SK-N-SH treated with all-trans-retinoic acid at 6 μM for 48 hours (cell line): ENCODE measurements around the gene OR51B4.

Experiments
- ATAC-seq: fragments of 200-7000 bp; cut with Tn5 transposase; 3 replicates; pipeline ENCODE4 v1.9.1; 2020; ENCODE audit warnings: mild to moderate bottlenecking, moderate library complexity
- ARNTL ChIP-seq: fragments of 450-650 bp; formaldehyde crosslinking; IDR thresholded peaks from 2 replicates; pipeline ENCODE4 v1.5.0; 2020; ENCODE audit warnings: low read depth, mild to moderate bottlenecking, moderate library complexity, borderline replicate concordance
- BACH2 ChIP-seq: fragments of 250-450 bp; sonication (Bioruptor Pico); IDR thresholded peaks from 2 replicates; pipeline ENCODE4 v1.9.0; 2021; ENCODE audit warnings: mild to moderate bottlenecking, borderline replicate concordance
- CREB5 ChIP-seq: fragments of 250-450 bp; sonication (Bioruptor Pico); IDR thresholded peaks from 2 replicates; pipeline ENCODE4 v1.5.1; 2020; ENCODE audit warnings: low read depth, mild to moderate bottlenecking, moderate library complexity
- CSDC2 ChIP-seq: fragments of 250-450 bp; sonication (Bioruptor Pico); IDR thresholded peaks from 2 replicates; pipeline ENCODE4 v1.5.0; 2020; ENCODE audit warnings: mild to moderate bottlenecking, moderate library complexity
- CSRNP3 ChIP-seq: fragments of 250-450 bp; sonication (Bioruptor Pico); IDR thresholded peaks from 2 replicates; pipeline ENCODE4 v1.5.1; 2021; ENCODE audit warnings: mild to moderate bottlenecking, moderate library complexity
- ESRRG ChIP-seq: fragments of 250-450 bp; sonication (Bioruptor Pico); IDR thresholded peaks from 2 replicates; pipeline ENCODE4 v1.6.1; 2021; ENCODE audit warnings: mild to moderate bottlenecking
- GLIS3 ChIP-seq: fragments of 250-450 bp; sonication (Bioruptor Pico); IDR thresholded peaks from 2 replicates; pipeline ENCODE4 v1.5.0; 2020; ENCODE audit warnings: mild to moderate bottlenecking, moderate library complexity
- ISL1 ChIP-seq: fragments of 250-450 bp; sonication (Bioruptor Pico); IDR thresholded peaks from 2 replicates; pipeline ENCODE4 v2.1.2; 2022; ENCODE audit warnings: mild to moderate bottlenecking, moderate library complexity
- OSR1 ChIP-seq: fragments of 250-450 bp; sonication (Bioruptor Pico); IDR thresholded peaks from 2 replicates; pipeline ENCODE4 v1.8.0; 2022; ENCODE audit warnings: moderate library complexity, mild to moderate bottlenecking, inconsistent platforms
- PATZ1 ChIP-seq: fragments of 250-450 bp; sonication (Bioruptor Pico); IDR thresholded peaks from 2 replicates; pipeline ENCODE4 v1.8.0; 2020; ENCODE audit warnings: mild to moderate bottlenecking, moderate library complexity, borderline replicate concordance
- POU6F1 ChIP-seq: fragments of 250-450 bp; sonication (Bioruptor Pico); IDR thresholded peaks from 2 replicates; pipeline ENCODE4 v1.8.0; 2021; ENCODE audit warnings: low read depth, mild to moderate bottlenecking, moderate library complexity, borderline replicate concordance
- PPARA ChIP-seq: fragments of 250-450 bp; sonication (Bioruptor Pico); IDR thresholded peaks from 2 replicates; pipeline ENCODE4 v1.5.0; 2020; ENCODE audit warnings: mild to moderate bottlenecking, borderline replicate concordance
- RARB ChIP-seq: fragments of 250-450 bp; sonication (Bioruptor Pico); IDR thresholded peaks from 2 replicates; pipeline ENCODE4 v1.8.0; 2021; ENCODE audit warnings: mild to moderate bottlenecking, moderate library complexity
- SNAI2 ChIP-seq: fragments of 250-450 bp; sonication (Bioruptor Pico); IDR thresholded peaks from 2 replicates; pipeline ENCODE4 v1.5.0; 2020; ENCODE audit warnings: mild to moderate bottlenecking, moderate library complexity
- TCF4 ChIP-seq: fragments of 250-450 bp; sonication (Bioruptor Pico); IDR thresholded peaks from 2 replicates; pipeline ENCODE4 v1.8.0; 2021; ENCODE audit warnings: mild to moderate bottlenecking, moderate library complexity, borderline replicate concordance
- TOX ChIP-seq: fragments of 250-450 bp; sonication (Bioruptor Pico); IDR thresholded peaks from 2 replicates; pipeline ENCODE4 v1.8.0; 2021; ENCODE audit warnings: mild to moderate bottlenecking, moderate library complexity, borderline replicate concordance
- TSHZ2 ChIP-seq: fragments of 250-450 bp; sonication (Bioruptor Pico); IDR thresholded peaks from 2 replicates; pipeline ENCODE4 v1.5.0; 2020; ENCODE audit warnings: mild to moderate bottlenecking, moderate library complexity
- ZFP30 ChIP-seq: fragments of 450-650 bp; formaldehyde crosslinking; IDR thresholded peaks from 2 replicates; pipeline ENCODE4 v1.5.0; 2022; ENCODE audit warnings: mild to moderate bottlenecking, moderate library complexity
- ZNF565 ChIP-seq: fragments of 450-650 bp; formaldehyde crosslinking; conservative IDR thresholded peaks from 2 replicates; pipeline ENCODE4 v1.5.0; 2020; ENCODE audit warnings: low read depth, mild to moderate bottlenecking, moderate library complexity
- ZNF70 ChIP-seq: fragments of 450-650 bp; formaldehyde crosslinking; IDR thresholded peaks from 2 replicates; pipeline ENCODE4 v1.5.0; 2020; ENCODE audit warnings: mild to moderate bottlenecking, moderate library complexity
- ZNF8 ChIP-seq: fragments of 450-650 bp; formaldehyde crosslinking; IDR thresholded peaks from 2 replicates; pipeline ENCODE4 v1.5.0; 2020; ENCODE audit warnings: mild to moderate bottlenecking, moderate library complexity

Gene OR51B4

GRCh38 chr11:5280582-5281102 is 21.1 kb downstream of the OR51B4 start (continued):
- no peak for TF ChIP-seq POU6F1
- TF ChIP-seq TOX, result no peak
- no peak for TF ChIP-seq OSR1
- no peak for TF ChIP-seq BACH2 (CRISPR knock-in tag)
- no peak for TF ChIP-seq ISL1 (CRISPR knock-in tag)
- TF ChIP-seq SNAI2, result no peak
- TF ChIP-seq ZNF565 (CRISPR knock-in tag), result no peak
- no peak for TF ChIP-seq CSDC2 (CRISPR knock-in tag)
- TF ChIP-seq ESRRG (CRISPR knock-in tag), result no peak
- no peak for TF ChIP-seq RARB
- TF ChIP-seq GLIS3 (CRISPR knock-in tag), result no peak

- ATAC-seq, result no peak
- TF ChIP-seq POU6F1 (no peak), RARB (no peak), ZFP30 (CRISPR knock-in tag) (no peak), BACH2 (CRISPR knock-in tag) (no peak), TSHZ2 (no peak), CSDC2 (CRISPR knock-in tag) (no peak), PATZ1 (no peak), ZNF565 (CRISPR knock-in tag) (no peak), SNAI2 (no peak), PPARA (no peak), ZNF70 (CRISPR knock-in tag) (no peak), TOX (no peak), CSRNP3 (CRISPR knock-in tag) (no peak), ARNTL (no peak), TCF4 (CRISPR knock-in tag) (no peak), ZNF8 (no peak), CREB5 (CRISPR knock-in tag) (no peak), ESRRG (CRISPR knock-in tag) (no peak)
Measured at GRCh38 chr11:5279471-5280090, 22.2 kb downstream of the OR51B4 start.
